ENCODE data around the gene DNMT1.

DNA sequence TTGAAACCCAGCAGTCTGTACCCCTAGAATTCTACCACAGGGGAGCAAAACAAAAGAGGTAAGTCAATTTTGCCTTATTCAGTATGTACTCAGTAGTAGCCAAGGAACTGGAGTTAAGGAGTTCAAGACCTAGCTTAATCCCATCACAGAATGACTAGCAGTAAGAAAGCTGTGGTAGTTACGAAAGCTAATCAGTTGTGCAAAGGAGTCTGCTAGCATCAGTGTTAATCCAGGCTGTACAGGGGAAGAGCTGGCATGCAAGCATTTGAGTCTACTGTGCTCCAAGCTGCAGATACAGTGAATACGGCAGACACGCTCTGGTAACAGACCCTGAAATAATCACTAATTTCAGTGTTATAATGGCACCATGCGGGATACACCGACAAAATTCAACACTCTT, 4.7 kb downstream of the DNMT1 start:
- TF ChIP-seq TAF1 (IDR thresholded peaks at IDR 0.05; ENCODE audit: borderline replicate concordance, insufficient read depth, low read length) (no peak), POLR2AphosphoS5 (IDR thresholded peaks at IDR 0.05; ENCODE audit: low read depth, low read length) (no peak), SIN3A (IDR thresholded peaks at IDR 0.05; ENCODE audit: borderline replicate concordance, insufficient read depth, low read length) (no peak), FOXP2 (optimal IDR thresholded peaks at IDR 0.05; ENCODE audit: borderline replicate concordance, extremely low read depth, extremely low read length, insufficient read depth) (no peak)

Data from PFSK-1 (cell line).